B cell (primary cell): ENCODE results near the gene CCDC88B. TPM values are rescaled to one million over a fixed set of nuclear protein-coding genes. Genes with fewer than 3 reads are reported as not detected.

ENCODE experiments used
- ATAC-seq: fragments of 200-7000 bp; cut with Tn5 transposase; one replicate; pipeline ENCODE4 v1.10.0; 2021; ENCODE audit warnings: low read depth, mild to moderate bottlenecking, moderate number of reproducible peaks, moderate library complexity
- CTCF ChIA-PET: fragments of 350-600 bp; sonication (Branson Sonifier 250); formaldehyde crosslinking; loops from one replicate; lab custom pipeline; 2021; ENCODE audit warnings: antibody characterized with exemption, inconsistent platforms; lab: Charles Lee
- POLR2A ChIA-PET: fragments of 350-600 bp; sonication (Branson Sonifier 250); formaldehyde crosslinking; loops from one replicate; lab custom pipeline; 2021; ENCODE audit warnings: antibody characterized with exemption; lab: Charles Lee
- DNase-seq: peaks from one replicate; pipeline ENCODE4 v3.0.0; 2013
- H2AFZ ChIP-seq: 2 replicates; pipeline ENCODE4 v1.6.1; 2012; ENCODE audit warnings: mild to moderate bottlenecking, low read depth, low read length; ENCODE audit not compliant: insufficient read depth, poor library complexity, severe bottlenecking
- H3K27ac ChIP-seq, 2 donors: 1 replicate in 1 of 2; 2 replicates in 1 of 2; pipeline ENCODE4 v1.5.1; 2012 to 2013; ENCODE audit warnings: low read length in 2 of 2, mild to moderate bottlenecking in 2 of 2, moderate library complexity in 1 of 2
- H3K27me3 ChIP-seq, 4 experiments: fragments of 200-600 bp in 1 of 4; sonication (generic) in 1 of 4; replicated peaks in 1 of 4; 1 replicate in 2 of 4; 2 replicates in 2 of 4; pipeline versions ENCODE4 v1.6.1 to v1.7.0; 2013 to 2016; ENCODE audit warnings: low read length in 3 of 4, mild to moderate bottlenecking in 2 of 4, mixed read lengths in 1 of 4, moderate library complexity in 1 of 4; ENCODE audit not compliant: insufficient read depth in 4 of 4, control insufficient read depth in 3 of 4; ENCODE audit errors: control extremely low read depth in 1 of 4
- H3K36me3 ChIP-seq, 2 experiments: replicated peaks in 1 of 2; 1 replicate in 1 of 2; 2 replicates in 1 of 2; pipeline versions ENCODE4 v1.6.1 to v1.7.1; 2013; ENCODE audit warnings: low read length in 1 of 2; ENCODE audit not compliant: insufficient read depth in 2 of 2, control insufficient read depth in 1 of 2; ENCODE audit errors: control extremely low read depth in 1 of 2, extremely low read depth in 1 of 2
- H3K4me1 ChIP-seq, 2 donors: fragments of 200-600 bp in 1 of 2; sonication (generic) in 1 of 2; 1 replicate in 1 of 2; 2 replicates in 1 of 2; pipeline versions ENCODE4 v1.5.1 to v1.6.1; 2013 to 2017; ENCODE audit warnings: low read length in 2 of 2; ENCODE audit not compliant: control insufficient read depth in 2 of 2, insufficient read depth in 2 of 2
- H3K4me2 ChIP-seq: replicated peaks from 2 replicates; pipeline ENCODE3; 2012; ENCODE audit warnings: mild to moderate bottlenecking, low read depth, low read length; ENCODE audit not compliant: poor library complexity, severe bottlenecking
- H3K4me3 ChIP-seq, 5 experiments: fragments of 200-600 bp in 1 of 5; sonication (generic) in 1 of 5; 1 replicate in 3 of 5; 2 replicates in 2 of 5; pipeline versions ENCODE4 v1.5.1 to v1.7.0; 2011 to 2016; ENCODE audit warnings: low read length in 4 of 5, mild to moderate bottlenecking in 4 of 5, low read depth in 2 of 5, control low read depth in 1 of 5, moderate library complexity in 1 of 5; ENCODE audit not compliant: insufficient read depth in 1 of 5; ENCODE audit errors: control extremely low read depth in 1 of 5, extremely low read depth in 1 of 5
- H3K79me2 ChIP-seq: fragments of 200-600 bp; sonication (generic); one replicate; pipeline ENCODE4 v1.6.0; 2016; ENCODE audit warnings: low read length; ENCODE audit not compliant: control insufficient read depth, insufficient read depth
- H3K9ac ChIP-seq: fragments of 200-600 bp; sonication (generic); 2 replicates; pipeline ENCODE4 v1.6.1; 2017; ENCODE audit warnings: mild to moderate bottlenecking, low read length, moderate library complexity
- H3K9me3 ChIP-seq, 3 donors: one replicate each; pipeline versions ENCODE4 v1.6.1 to v1.7.1; 2013; ENCODE audit warnings: low read length in 2 of 3; ENCODE audit not compliant: control insufficient read depth in 2 of 3, insufficient read depth in 1 of 3; ENCODE audit errors: control extremely low read depth in 1 of 3
- H4K20me1 ChIP-seq: 2 replicates; pipeline ENCODE4 v1.6.0; 2012; ENCODE audit warnings: mild to moderate bottlenecking, low read length; ENCODE audit not compliant: insufficient read depth, control insufficient read depth, poor library complexity, severe bottlenecking
- H3K27ac Mint-ChIP-seq: one replicate; pipeline ENCODE4 v1.8.0; 2021; ENCODE audit warnings: mixed read lengths
- H3K27me3 Mint-ChIP-seq: one replicate; pipeline ENCODE4 v1.8.0; 2021; ENCODE audit warnings: mixed read lengths
- H3K4me1 Mint-ChIP-seq: one replicate; pipeline ENCODE4 v1.8.0; 2021; ENCODE audit warnings: mixed read lengths
- H3K4me3 Mint-ChIP-seq: one replicate; pipeline ENCODE4 v1.8.0; 2021; ENCODE audit warnings: mixed read lengths
- H3K9me3 Mint-ChIP-seq: one replicate; pipeline ENCODE4 v1.8.0; 2022; ENCODE audit warnings: mixed read lengths; ENCODE audit not compliant: insufficient read depth
- CTCF ChIP-seq: fragments of 200-600 bp; IDR thresholded peaks from one replicate; pipeline ENCODE4 v1.8.0; 2022; ENCODE audit warnings: antibody characterized with exemption, mild to moderate bottlenecking
- EZH2 ChIP-seq: IDR thresholded peaks from 2 replicates; pipeline ENCODE4 v1.6.1; 2012; ENCODE audit warnings: borderline replicate concordance, low read depth, mild to moderate bottlenecking, moderate library complexity, low read length; ENCODE audit not compliant: insufficient read depth, poor library complexity, severe bottlenecking
- WGBS: methylation state at CpG from one replicate; pipeline ENCODE4 v1.1.5; 2013; ENCODE audit warnings: missing lambda C conversion rate; ENCODE audit not compliant: insufficient coverage; 5-methylcytosine and 5-hydroxymethylcytosine counted together
- intact Hi-C: fragments of 100-400 bp; cut with micrococcal nuclease; formaldehyde crosslinking; loops from one replicate; pipeline ENCODE4 v1.10.0; 2022
- polyA plus RNA-seq: library from polyadenylated mRNA; depleted of rRNA; stranded (reverse); fragments of >200 nt; gene quantifications from 2 replicates; pipeline ENCODE4 v1.2.3, GENCODE V29; 2012
- total RNA-seq, 2 donors: library from RNA; stranded (reverse); fragments of 120-200 nt in 1 of 2; gene quantifications; 1 replicate in 1 of 2; 2 replicates in 1 of 2; pipeline versions ENCODE4 v1.2.3 to v1.2.4, GENCODE V29; 2013 to 2022

The CCDC88B gene
- total and polyA plus RNA-seq, 2 donors (not counting 1 experiment from before 2014, with no cell fraction given): 172 to 208 TPM

GRCh38 chr11:64358907-64359711 is 19.1 kb downstream of the CCDC88B start, which contains the start of gene RPS6KA4:
Gene RPS6KA4 (plus strand): TSS chr11:64359162. CDS start chr11:64359236, 74 bp downstream.
- TF ChIP-seq CTCF: no peak
- TF ChIP-seq EZH2: no peak
- H3K4me3 Mint-ChIP-seq: peak within 1 kb of the TSS; percentile 94
- H3K27me3 Mint-ChIP-seq: no peaks in the 10 kb centered on the region
- ATAC-seq: peak; percentile 72
- peak; percentile 68 for DNase-seq
- Histone ChIP-seq H3K9me3 (no peaks in the 10 kb centered on the region), H3K9ac (peak within 1 kb of the TSS; percentile 73), H3K27me3 (no peaks in the 10 kb centered on the region), H2AFZ (peak within 1 kb of the TSS; percentile 86), H3K4me3 (peak within 1 kb of the TSS; percentile 26 to 86 (median 75)), H3K4me1 (peaks cover 27 to 51% of the 10 kb centered on the region in 2 donors), H3K36me3 (peaks cover 0 to 18% of the 10 kb centered on the region in 2 experiments), H3K27ac (peak within 1 kb of the TSS; percentile 12 to 46), H3K4me2 (peak within 1 kb of the TSS; percentile 93), H4K20me1 (peaks cover 40% of the 10 kb centered on the region), H3K79me2 (peaks cover 11% of the 10 kb centered on the region)
- ChIA-PET POLR2A (interaction anchor here (1.2 kb wide), 1 partner anchor 41 kb away, joined by 4 read pairs; the partner anchor contains the start of genes PRDX5 and TRMT112), CTCF (interaction anchor here (1.0 to 10.2 kb wide), 9 partner anchors 17 to 154 kb away, joined by 3 to 188 read pairs (median 6); partner anchors contain the start of genes PRDX5 and TRMT112)
- under 1% methylated on average over 70 of the region's 70 CpGs for WGBS
- intact Hi-C loops: loop anchor here (1.0 to 5.0 kb wide), 2 partner anchors 41 to 88 kb away; partner anchors contain the start of gene PRDX5
- H3K9me3 Mint-ChIP-seq: no peaks in the 10 kb centered on the region
- H3K27ac Mint-ChIP-seq: peak within 1 kb of the TSS; percentile 81
- H3K4me1 Mint-ChIP-seq: peaks cover 43% of the 10 kb centered on the region
